OCI-LY1 (cell line): Measurements from ENCODE around the gene NELL1.

Source experiments
- EZH2 ChIP-seq: fragments of 200-600 bp; sonication (generic), shearing (Covaris generic); IDR thresholded peaks from 2 replicates; pipeline ENCODE4 v1.8.0; 2017; ENCODE audit warnings: borderline replicate concordance, mixed run types, mild to moderate bottlenecking, antibody characterized with exemption, low read length, moderate library complexity, mixed read lengths
- TF ChIP-seq, protein P1 (sequence below): fragments of 200-600 bp; sonication (generic), shearing (Covaris generic); IDR thresholded peaks from 2 replicates; pipeline ENCODE4 v1.5.1; 2017; ENCODE audit warnings: mild to moderate bottlenecking, antibody characterized with exemption, low read length, moderate library complexity, mixed read lengths

DNA sequence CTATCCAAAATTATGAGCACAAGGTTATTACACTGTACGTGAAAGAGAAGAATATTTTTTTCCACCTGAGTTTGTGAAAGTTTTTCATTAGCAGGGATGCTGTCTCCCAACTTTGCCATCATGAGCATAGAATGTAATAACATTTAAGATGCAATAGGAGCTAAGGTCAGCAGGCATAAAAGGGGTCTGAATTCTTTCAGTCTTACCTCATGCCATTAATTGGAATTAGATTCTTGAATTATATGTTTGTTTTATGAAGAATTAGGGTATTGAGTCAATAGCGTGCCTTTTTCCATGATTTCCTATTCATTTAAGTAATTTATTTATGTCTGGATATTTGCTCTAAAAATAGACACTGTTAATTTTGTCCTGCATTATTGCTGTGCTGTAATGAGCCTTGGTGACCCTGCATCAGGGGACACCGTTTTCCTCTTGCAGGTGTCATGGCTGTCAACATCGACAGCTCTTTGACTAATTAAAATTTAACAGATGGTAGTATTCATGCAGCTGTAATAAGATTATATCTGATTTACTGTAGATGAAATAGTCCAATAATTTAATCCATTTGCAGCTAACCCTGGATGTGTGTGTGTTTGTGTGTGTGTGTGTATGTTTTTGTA, 637.5 kb downstream of the NELL1 start:
- TF ChIP-seq, protein P1, sequence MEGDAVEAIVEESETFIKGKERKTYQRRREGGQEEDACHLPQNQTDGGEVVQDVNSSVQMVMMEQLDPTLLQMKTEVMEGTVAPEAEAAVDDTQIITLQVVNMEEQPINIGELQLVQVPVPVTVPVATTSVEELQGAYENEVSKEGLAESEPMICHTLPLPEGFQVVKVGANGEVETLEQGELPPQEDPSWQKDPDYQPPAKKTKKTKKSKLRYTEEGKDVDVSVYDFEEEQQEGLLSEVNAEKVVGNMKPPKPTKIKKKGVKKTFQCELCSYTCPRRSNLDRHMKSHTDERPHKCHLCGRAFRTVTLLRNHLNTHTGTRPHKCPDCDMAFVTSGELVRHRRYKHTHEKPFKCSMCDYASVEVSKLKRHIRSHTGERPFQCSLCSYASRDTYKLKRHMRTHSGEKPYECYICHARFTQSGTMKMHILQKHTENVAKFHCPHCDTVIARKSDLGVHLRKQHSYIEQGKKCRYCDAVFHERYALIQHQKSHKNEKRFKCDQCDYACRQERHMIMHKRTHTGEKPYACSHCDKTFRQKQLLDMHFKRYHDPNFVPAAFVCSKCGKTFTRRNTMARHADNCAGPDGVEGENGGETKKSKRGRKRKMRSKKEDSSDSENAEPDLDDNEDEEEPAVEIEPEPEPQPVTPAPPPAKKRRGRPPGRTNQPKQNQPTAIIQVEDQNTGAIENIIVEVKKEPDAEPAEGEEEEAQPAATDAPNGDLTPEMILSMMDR = no peak
- no peak for TF ChIP-seq EZH2
